HepG2 (cell line): Measurements from ENCODE around the gene RPS2. TPM values are rescaled to one million over a fixed set of nuclear protein-coding genes. Genes with fewer than 3 reads are reported as not detected.

Source experiments
- ATAC-seq: fragments of 200-7000 bp; cut with Tn5 transposase; 3 replicates; pipeline ENCODE4 v1.9.1; 2020; ENCODE audit warnings: mild to moderate bottlenecking, moderate library complexity
- BruUV-seq: library from RNA; stranded (reverse); fragments of 400-500 nt; replicated peaks from 2 replicates; lab custom pipeline; 2021; lab: Mats Ljungman, UMichigan
- CTCF ChIA-PET: fragments of 300-600 bp; formaldehyde crosslinking; extraction: SDS; loops from one replicate; lab custom pipeline; 2021; ENCODE audit warnings: low total read pairs, inconsistent platforms, low intra/inter-chr PET ratio; lab: Yijun Ruan, JAX
- POLR2A ChIA-PET: fragments of 350-600 bp; sonication (Branson Sonifier 250); formaldehyde crosslinking; loops from one replicate; lab custom pipeline; 2020; ENCODE audit warnings: antibody characterized with exemption, inconsistent platforms; lab: Yijun Ruan, JAX
- DNase-seq: peaks from one replicate; pipeline ENCODE4 v3.0.0-alpha.2; 2015; ENCODE audit warnings: low spot score
- FAIRE-seq: peaks from 3 replicates; lab custom pipeline; 2011; peaks lifted over from hg19 to GRCh38; lab: Jason Lieb, UNC
- H2AFZ ChIP-seq: one replicate; pipeline ENCODE4 v1.6.1; 2011; ENCODE audit warnings: low read length, inconsistent platforms
- H3K27ac ChIP-seq: fragments of 300-600 bp; 3 replicates; pipeline ENCODE4 v1.8.0; 2011; ENCODE audit warnings: mixed run types, mild to moderate bottlenecking, mixed read lengths, low read length, inconsistent platforms; ENCODE audit not compliant: insufficient read depth; ENCODE audit errors: extremely low read length
- H3K27me3 ChIP-seq, 2 experiments: fragments of 200-600 bp in 1 of 2; 2 replicates in 1 of 2; 3 replicates in 1 of 2; pipeline versions ENCODE4 v1.6.0 to v1.8.0; 2011; ENCODE audit warnings: low read length in 2 of 2, mild to moderate bottlenecking in 2 of 2, moderate library complexity in 2 of 2, inconsistent platforms in 1 of 2; ENCODE audit not compliant: insufficient read depth in 2 of 2, control insufficient read depth in 1 of 2
- H3K36me3 ChIP-seq, 2 experiments: fragments of 200-600 bp in 1 of 2; replicated peaks in 1 of 2; 2 replicates in 1 of 2; 3 replicates in 1 of 2; pipeline versions ENCODE4 v1.5.1 to v1.8.0; 2011; ENCODE audit warnings: low read length in 2 of 2, inconsistent platforms in 1 of 2; ENCODE audit not compliant: insufficient read depth in 2 of 2, control insufficient read depth in 1 of 2
- H3K4me1 ChIP-seq: 2 replicates; pipeline ENCODE4 v1.5.1; 2012; ENCODE audit warnings: low read length, inconsistent platforms; ENCODE audit not compliant: insufficient read depth
- H3K4me2 ChIP-seq: 2 replicates; pipeline ENCODE4 v1.6.0; 2011; ENCODE audit warnings: low read depth, low read length, inconsistent platforms
- H3K4me3 ChIP-seq, 3 experiments: fragments of 200-600 bp in 1 of 3; sonication (generic), shearing (Covaris generic) in 1 of 3; replicated peaks in 1 of 3; 2 replicates each; pipeline ENCODE4 v1.5.1; 2011 to 2016; ENCODE audit warnings: low read length in 3 of 3, inconsistent platforms in 2 of 3, low read depth in 2 of 3, mild to moderate bottlenecking in 2 of 3, control low read depth in 1 of 3, mixed read lengths in 1 of 3; ENCODE audit not compliant: insufficient read depth in 1 of 3
- H3K79me2 ChIP-seq: one replicate; pipeline ENCODE4 v1.6.1; 2011; ENCODE audit warnings: low read length, inconsistent platforms; ENCODE audit not compliant: insufficient read depth
- H3K9ac ChIP-seq: 2 replicates; pipeline ENCODE4 v1.6.0; 2011; ENCODE audit warnings: mild to moderate bottlenecking, low read depth, low read length, inconsistent platforms; ENCODE audit not compliant: insufficient read depth
- H3K9me3 ChIP-seq: 2 replicates; pipeline ENCODE4 v1.5.1; 2012; ENCODE audit warnings: mild to moderate bottlenecking, low read length
- H4K20me1 ChIP-seq: 2 replicates; pipeline ENCODE4 v1.6.0; 2011; ENCODE audit warnings: inconsistent platforms, mild to moderate bottlenecking, low read length, moderate library complexity; ENCODE audit not compliant: insufficient read depth
- EEA1 ChIP-seq: sonication (generic); formaldehyde crosslinking; IDR thresholded peaks from 2 replicates; pipeline ENCODE4 v1.5.1; 2020; ENCODE audit warnings: mild to moderate bottlenecking, missing genetic modification reagents, borderline replicate concordance
- HNF4A ChIP-seq: sonication (generic); formaldehyde crosslinking; IDR thresholded peaks from 2 replicates; pipeline ENCODE4 v1.4.0; 2020; ENCODE audit warnings: missing genetic modification reagents
- KLF11 ChIP-seq: IDR thresholded peaks from 2 replicates; pipeline ENCODE4 v1.6.1; 2016; ENCODE audit warnings: missing compliant biosample characterization
- RAD21 ChIP-seq: fragments of 450-650 bp; formaldehyde crosslinking; IDR thresholded peaks from 2 replicates; pipeline ENCODE4 v1.5.0; 2020; ENCODE audit warnings: mild to moderate bottlenecking
- SALL1 ChIP-seq: sonication (generic); formaldehyde crosslinking; IDR thresholded peaks from 2 replicates; pipeline ENCODE4 v1.8.0; 2022; ENCODE audit warnings: mild to moderate bottlenecking, missing genetic modification reagents
- SRF ChIP-seq: IDR thresholded peaks from 2 replicates; pipeline ENCODE4 v1.6.1; 2011; ENCODE audit warnings: mild to moderate bottlenecking, low read depth, low read length, moderate library complexity
- TARDBP ChIP-seq: sonication (generic); formaldehyde crosslinking; IDR thresholded peaks from 2 replicates; pipeline ENCODE4 v1.8.0; 2022; ENCODE audit warnings: mild to moderate bottlenecking, missing genetic modification reagents
- ZFAT ChIP-seq: sonication (generic); formaldehyde crosslinking; conservative IDR thresholded peaks from 2 replicates; pipeline ENCODE4 v1.8.1; 2023; ENCODE audit warnings: missing genetic modification reagents, inconsistent platforms
- ZFP90 ChIP-seq: sonication (generic); formaldehyde crosslinking; IDR thresholded peaks from 2 replicates; pipeline ENCODE4 v1.8.0; 2022; ENCODE audit warnings: missing genetic modification reagents, mild to moderate bottlenecking, inconsistent platforms, borderline replicate concordance
- ZNF230 ChIP-seq: sonication (generic); formaldehyde crosslinking; IDR thresholded peaks from 2 replicates; pipeline ENCODE4 v1.4.0; 2020; ENCODE audit warnings: mild to moderate bottlenecking, missing genetic modification reagents
- ZNF34 ChIP-seq: sonication (generic); formaldehyde crosslinking; IDR thresholded peaks from 2 replicates; pipeline ENCODE4 v1.4.0; 2020; ENCODE audit warnings: mild to moderate bottlenecking, missing genetic modification reagents, borderline replicate concordance
- ZNF432 ChIP-seq: sonication (generic); formaldehyde crosslinking; IDR thresholded peaks from 2 replicates; pipeline ENCODE4 v1.5.0; 2020; ENCODE audit warnings: missing genetic modification reagents, mild to moderate bottlenecking, borderline replicate concordance
- ZNF44 ChIP-seq: sonication (generic); formaldehyde crosslinking; IDR thresholded peaks from 2 replicates; pipeline ENCODE4 v1.5.1; 2020; ENCODE audit warnings: mild to moderate bottlenecking, missing genetic modification reagents
- ZNF567 ChIP-seq: sonication (generic); formaldehyde crosslinking; IDR thresholded peaks from 2 replicates; pipeline ENCODE4 v1.8.1; 2023; ENCODE audit warnings: mild to moderate bottlenecking, missing genetic modification reagents, borderline replicate concordance
- ZNF782 ChIP-seq: sonication (generic); formaldehyde crosslinking; IDR thresholded peaks from 2 replicates; pipeline ENCODE4 v1.4.0; 2020; ENCODE audit warnings: missing genetic modification reagents, mild to moderate bottlenecking, borderline replicate concordance
- ZNF83 ChIP-seq: sonication (generic); formaldehyde crosslinking; IDR thresholded peaks from 2 replicates; pipeline ENCODE4 v1.4.0; 2020; ENCODE audit warnings: missing genetic modification reagents, mild to moderate bottlenecking, borderline replicate concordance
- WGBS: methylation state at CpG from one replicate; pipeline ENCODE4 v1.1.6; 2017; ENCODE audit warnings: low lambda C conversion rate; 5-methylcytosine and 5-hydroxymethylcytosine counted together
- in situ Hi-C: cut with HindIII; loops from 2 replicates; pipeline ENCODE4 v1.10.0; 2017; ENCODE audit warnings: low pct_unique_long_range_greater_than_20kb; ENCODE audit not compliant: extremely low pct_ligation_motif_present
- intact Hi-C: fragments of 100-400 bp; cut with micrococcal nuclease; formaldehyde crosslinking; loops from one replicate; pipeline ENCODE4 v1.10.0; 2022; ENCODE audit not compliant: unreplicated experiment
- polyA plus RNA-seq, 8 experiments: library from polyadenylated mRNA; depleted of rRNA in 3 of 8; stranded (reverse) in 7 of 8; unstranded in 1 of 8; fragments of >200 nt; fragmentation: Illumina TruSeq in 4 of 8; extraction: Trizol in 4 of 8; gene quantifications; 2 replicates each; pipeline versions ENCODE4 v1.2.1 to v1.2.3, GENCODE V29; 2011 to 2016; ENCODE audit warnings: low read depth in 4 of 8, missing spikeins in 1 of 8, mixed read lengths in 1 of 8; ENCODE audit not compliant: insufficient read depth in 1 of 8
- total RNA-seq, 5 experiments: library from RNA; depleted of rRNA; stranded (reverse); fragments of >200 nt; fragmentation: Illumina TruSeq; extraction: Trizol; gene quantifications; 2 replicates each; pipeline ENCODE4 v1.2.3, GENCODE V29; 2016; ENCODE audit warnings: low read depth in 1 of 5
- TF ChIP-seq, protein P1 (sequence below): sonication (generic); formaldehyde crosslinking; IDR thresholded peaks from 2 replicates; pipeline ENCODE4 v1.5.1; 2020; ENCODE audit warnings: mild to moderate bottlenecking, missing genetic modification reagents
- TF ChIP-seq, protein P2 (sequence below): sonication (generic); formaldehyde crosslinking; IDR thresholded peaks from 2 replicates; pipeline ENCODE4 v1.4.0; 2020; ENCODE audit warnings: mild to moderate bottlenecking, low read depth, missing genetic modification reagents
- TF ChIP-seq, protein P3 (sequence below): sonication (generic); formaldehyde crosslinking; IDR thresholded peaks from 2 replicates; pipeline ENCODE4 v1.9.0; 2021; ENCODE audit warnings: missing genetic modification reagents, mild to moderate bottlenecking, borderline replicate concordance
- TF ChIP-seq, protein P4 (sequence below): sonication (generic); formaldehyde crosslinking; IDR thresholded peaks from 2 replicates; pipeline ENCODE4 v1.5.0; 2020; ENCODE audit warnings: missing genetic modification reagents

RPS2 gene
- total and polyA plus RNA-seq, 2 of the 13 experiments (the other 11 are each of a cell fraction or from before 2014, with no cell fraction given), result 1,908 to 4,514 TPM

DNA sequence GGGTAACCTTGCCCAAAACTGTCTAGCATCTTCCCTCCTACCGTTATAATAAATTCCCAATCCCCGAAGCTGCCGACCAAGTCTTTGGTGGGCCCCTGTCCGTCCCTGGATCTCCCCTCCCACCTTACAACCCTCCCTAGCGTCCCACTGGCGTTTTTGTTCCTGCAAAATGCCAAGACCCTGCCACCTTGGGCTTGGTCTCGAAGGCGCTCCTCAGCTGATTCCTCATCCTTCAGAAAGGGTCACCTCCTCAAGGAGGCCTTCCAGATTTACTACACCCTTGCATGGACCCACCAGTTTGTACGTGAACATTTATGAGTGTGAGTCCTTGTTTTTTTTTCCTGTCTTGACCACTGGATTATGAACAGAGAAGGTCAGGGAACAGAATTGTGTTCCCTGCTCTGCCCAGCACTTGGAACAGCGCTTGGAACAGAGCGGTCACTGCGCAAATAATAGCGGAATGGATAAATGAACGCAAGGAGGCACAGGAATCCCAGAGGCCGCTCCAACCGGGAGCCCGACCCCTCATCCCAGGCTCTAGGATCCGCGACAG lies 18.4 kb upstream of the RPS2 start:
- Histone ChIP-seq H3K27me3 (no peaks in the 10 kb centered on the region), H3K4me3 (peak overlapping the region; percentile 65 to 84 (median 81); a peak in 5 of 6 replicates), H3K27ac (peak overlapping the region; percentile 97), H3K9me3 (no peaks in the 10 kb centered on the region), H3K4me2 (peak overlapping the region; percentile 91), H3K79me2 (peaks cover 13% of the 10 kb centered on the region), H3K36me3 (peaks cover 12 to 21% of the 10 kb centered on the region in 2 experiments; a peak in 4 of 5 replicates), H3K4me1 (peaks cover 47% of the 10 kb centered on the region), H4K20me1 (no peaks in the 10 kb centered on the region), H2AFZ (no peak overlapping the region), H3K9ac (peak overlapping the region; percentile 64)
- in situ Hi-C loops (no loop called here), intact Hi-C loops (no loop called here)
- POLR2A ChIA-PET, result interaction anchor here (0.6 to 6.8 kb wide), 4 partner anchors 11 to 757 kb away, joined by 3 to 62 read pairs (median 14); partner anchors contain the start of gene RPS2
- CTCF ChIA-PET, result interaction anchor here (1.2 kb wide), 1 partner anchor 21 kb away, joined by 4 read pairs; no protein-coding TSS in a partner anchor
- FAIRE-seq (no peak), ATAC-seq (no peak), DNase-seq (no peak)
- no TSS peak for BruUV-seq
- WGBS, result 48% methylated on average over 13 of the region's 19 CpGs
- TF ChIP-seq HNF4A (CRISPR knock-in tag) (no peak), SALL1 (no peak), ZFAT (CRISPR knock-in tag) (no peak), ZNF83 (CRISPR knock-in tag) (no peak), ZNF230 (peak; percentile 53; the same call in 1 of the 2 replicates), ZNF432 (CRISPR knock-in tag) (no peak), ZNF34 (no peak), ZNF44 (CRISPR knock-in tag) (0 out of 2 replicates have a peak, but pooled peaks have one; percentile 25), SRF (no peak), RAD21 (CRISPR knock-in tag) (no peak), ZNF782 (CRISPR knock-in tag) (no peak), KLF11 (CRISPR knock-in tag) (no peak), ZFP90 (CRISPR knock-in tag) (0 out of 2 replicates have a peak, but pooled peaks have one; percentile 34), ZNF567 (CRISPR knock-in tag) (no peak), TARDBP (CRISPR knock-in tag) (0 out of 2 replicates have a peak, but pooled peaks have one; percentile 18), EEA1 (CRISPR knock-in tag) (no peak)
- TF ChIP-seq, protein P1, sequence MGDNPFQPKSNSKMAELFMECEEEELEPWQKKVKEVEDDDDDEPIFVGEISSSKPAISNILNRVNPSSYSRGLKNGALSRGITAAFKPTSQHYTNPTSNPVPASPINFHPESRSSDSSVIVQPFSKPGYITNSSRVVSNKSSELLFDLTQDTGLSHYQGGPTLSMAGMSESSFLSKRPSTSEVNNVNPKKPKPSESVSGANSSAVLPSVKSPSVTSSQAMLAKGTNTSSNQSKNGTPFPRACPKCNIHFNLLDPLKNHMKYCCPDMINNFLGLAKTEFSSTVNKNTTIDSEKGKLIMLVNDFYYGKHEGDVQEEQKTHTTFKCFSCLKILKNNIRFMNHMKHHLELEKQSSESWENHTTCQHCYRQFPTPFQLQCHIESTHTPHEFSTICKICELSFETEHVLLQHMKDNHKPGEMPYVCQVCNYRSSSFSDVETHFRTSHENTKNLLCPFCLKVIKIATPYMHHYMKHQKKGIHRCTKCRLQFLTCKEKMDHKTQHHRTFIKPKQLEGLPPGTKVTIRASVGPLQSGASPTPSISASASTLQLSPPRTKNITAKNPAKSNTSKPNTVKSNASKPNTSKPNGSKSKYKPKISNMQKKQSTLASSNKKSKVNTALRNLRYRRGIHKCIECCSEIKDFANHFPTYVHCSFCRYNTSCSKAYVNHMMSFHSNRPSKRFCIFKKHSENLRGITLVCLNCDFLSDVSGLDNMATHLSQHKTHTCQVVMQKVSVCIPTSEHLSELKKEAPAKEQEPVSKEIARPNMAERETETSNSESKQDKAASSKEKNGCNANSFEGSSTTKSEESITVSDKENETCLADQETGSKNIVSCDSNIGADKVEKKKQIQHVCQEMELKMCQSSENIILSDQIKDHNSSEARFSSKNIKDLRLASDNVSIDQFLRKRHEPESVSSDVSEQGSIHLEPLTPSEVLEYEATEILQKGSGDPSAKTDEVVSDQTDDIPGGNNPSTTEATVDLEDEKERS (CRISPR knock-in tag), result no peak
- TF ChIP-seq, protein P2, sequence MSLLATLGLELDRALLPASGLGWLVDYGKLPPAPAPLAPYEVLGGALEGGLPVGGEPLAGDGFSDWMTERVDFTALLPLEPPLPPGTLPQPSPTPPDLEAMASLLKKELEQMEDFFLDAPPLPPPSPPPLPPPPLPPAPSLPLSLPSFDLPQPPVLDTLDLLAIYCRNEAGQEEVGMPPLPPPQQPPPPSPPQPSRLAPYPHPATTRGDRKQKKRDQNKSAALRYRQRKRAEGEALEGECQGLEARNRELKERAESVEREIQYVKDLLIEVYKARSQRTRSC (CRISPR knock-in tag), result no peak
- TF ChIP-seq, protein P3, sequence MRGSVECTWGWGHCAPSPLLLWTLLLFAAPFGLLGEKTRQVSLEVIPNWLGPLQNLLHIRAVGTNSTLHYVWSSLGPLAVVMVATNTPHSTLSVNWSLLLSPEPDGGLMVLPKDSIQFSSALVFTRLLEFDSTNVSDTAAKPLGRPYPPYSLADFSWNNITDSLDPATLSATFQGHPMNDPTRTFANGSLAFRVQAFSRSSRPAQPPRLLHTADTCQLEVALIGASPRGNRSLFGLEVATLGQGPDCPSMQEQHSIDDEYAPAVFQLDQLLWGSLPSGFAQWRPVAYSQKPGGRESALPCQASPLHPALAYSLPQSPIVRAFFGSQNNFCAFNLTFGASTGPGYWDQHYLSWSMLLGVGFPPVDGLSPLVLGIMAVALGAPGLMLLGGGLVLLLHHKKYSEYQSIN (CRISPR knock-in tag), result no peak
- TF ChIP-seq, protein P4, sequence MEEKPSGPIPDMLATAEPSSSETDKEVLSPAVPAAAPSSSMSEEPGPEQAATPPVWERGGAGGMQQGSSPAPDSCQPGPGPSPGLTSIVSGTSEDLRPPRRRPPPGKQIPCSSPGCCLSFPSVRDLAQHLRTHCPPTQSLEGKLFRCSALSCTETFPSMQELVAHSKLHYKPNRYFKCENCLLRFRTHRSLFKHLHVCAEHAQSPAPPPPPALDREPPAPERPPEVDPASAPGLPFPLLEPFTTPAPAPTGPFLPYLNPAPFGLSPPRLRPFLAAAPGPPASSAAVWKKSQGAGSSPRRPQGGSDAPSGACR, result no peak
